NCI-H82 (cell line): ENCODE measurements around the gene ALX1.
A peak's percentile ranks its signal among the peaks of the same experiment; 100 is the strongest.

Experiments
- DNase-seq: peaks from one replicate; lab custom pipeline; 2025; lab: John Stamatoyannopoulos, UW

Gene ALX1

GRCh38 chr12:85280165-85280983 is at the start of gene ALX1:
Gene ALX1, plus strand, starts transcription at chr12:85280220. Its CDS starts 42 bp downstream, at chr12:85280262.
- DNase-seq: peak; percentile 92

DNA sequence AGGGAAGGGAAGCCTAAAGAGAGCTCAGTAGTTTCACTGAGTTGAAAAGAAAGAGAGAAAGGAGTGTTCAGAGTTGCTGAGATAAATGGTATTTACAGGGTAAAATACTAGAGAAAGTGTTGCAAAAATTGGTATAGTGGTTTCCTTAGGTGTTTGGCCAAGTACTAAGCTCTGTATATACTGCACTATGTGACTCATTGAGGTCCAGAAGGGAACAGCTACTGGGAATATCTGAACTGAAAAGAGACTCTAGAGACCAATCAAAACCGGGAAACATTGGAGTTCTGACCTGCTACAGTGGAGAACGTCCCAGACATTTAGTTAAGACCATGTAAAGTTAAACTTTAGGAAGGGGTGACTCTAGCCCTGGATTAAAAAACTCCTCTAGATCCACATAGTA is 42.7 kb upstream of the ALX1 start:
- DNase-seq: no peak

DNA sequence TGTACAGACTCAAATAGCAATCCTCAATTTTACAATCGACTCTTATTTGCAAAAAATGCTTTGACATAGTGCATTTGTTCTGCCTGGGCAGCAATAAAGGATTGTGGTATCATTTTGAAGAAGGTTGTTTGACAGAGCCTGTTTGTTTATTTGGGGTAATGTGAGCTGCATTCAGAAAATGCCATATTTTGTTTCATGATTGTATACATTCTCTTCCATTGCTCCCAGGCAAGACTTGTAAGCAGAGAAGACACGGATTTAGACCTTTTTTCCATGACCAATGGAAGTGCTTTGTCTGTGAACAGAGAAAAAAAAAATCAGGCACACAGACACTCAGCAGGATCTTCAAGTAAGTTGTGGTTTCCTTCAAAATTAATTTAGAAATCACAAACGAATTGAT is 35.5 kb upstream of the ALX1 start:
- DNase-seq: no peak

DNA sequence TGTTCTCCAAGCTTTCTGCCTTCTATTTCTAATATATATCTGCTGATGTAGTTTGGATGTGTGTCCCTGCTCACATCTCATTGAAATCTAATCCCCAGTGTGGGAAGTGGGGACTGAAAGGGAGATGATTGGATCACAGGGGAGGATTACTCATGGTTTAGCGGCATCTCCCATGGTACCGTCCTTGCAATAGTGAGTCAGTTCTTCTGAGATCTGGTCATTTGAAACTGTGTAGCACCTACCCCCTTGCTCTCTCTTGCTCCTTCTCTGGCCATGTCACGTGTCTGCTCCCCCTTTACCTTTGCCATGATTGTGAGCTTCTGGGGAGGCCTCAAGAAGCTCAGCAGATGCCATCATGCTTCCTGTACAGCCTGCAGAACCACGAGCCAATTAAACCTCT is 26.2 kb upstream of the ALX1 start:
- DNase-seq: peak; percentile 67

DNA sequence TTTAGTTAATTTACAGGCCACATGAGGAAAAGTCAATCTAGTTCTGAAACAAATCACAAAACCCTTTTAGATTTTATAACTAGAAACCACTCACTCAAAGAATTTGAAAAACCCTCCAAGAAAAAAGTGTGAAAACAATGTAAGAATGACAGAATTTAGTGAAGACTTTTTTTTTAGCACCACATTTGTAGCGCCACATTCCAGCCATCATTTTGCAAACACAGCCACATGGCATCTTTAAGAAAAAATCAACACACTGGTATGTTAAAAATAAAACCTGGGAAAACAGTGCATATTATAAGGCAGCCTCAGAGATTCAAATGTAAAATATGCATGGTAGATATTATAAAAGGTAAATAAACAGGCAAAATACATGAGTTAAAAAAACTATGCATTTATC is 22.3 kb upstream of the ALX1 start:
- no peak for DNase-seq

DNA sequence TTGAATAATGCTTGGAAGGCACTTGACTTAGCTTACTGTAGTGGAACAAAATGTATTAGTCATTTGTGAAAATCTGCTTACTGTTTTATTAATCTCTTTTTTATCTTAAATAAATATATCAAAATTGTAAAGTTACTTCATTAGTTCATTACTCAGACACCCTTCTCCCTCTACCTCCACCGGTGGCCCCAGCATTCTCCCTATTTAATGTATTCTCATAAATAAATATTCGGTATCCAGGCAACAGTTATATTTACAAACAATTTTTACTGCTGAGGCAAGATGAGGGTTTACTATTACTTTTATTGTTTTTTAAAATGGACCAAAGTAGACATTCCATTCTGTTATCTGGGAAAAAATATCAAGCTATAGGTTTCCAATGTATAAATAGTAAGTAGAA is 19.6 kb upstream of the ALX1 start:
- no peak for DNase-seq

- DNase-seq: no peak
Observed at GRCh38 chr12:85260896-85261295, 19.1 kb upstream of the ALX1 start.

DNA sequence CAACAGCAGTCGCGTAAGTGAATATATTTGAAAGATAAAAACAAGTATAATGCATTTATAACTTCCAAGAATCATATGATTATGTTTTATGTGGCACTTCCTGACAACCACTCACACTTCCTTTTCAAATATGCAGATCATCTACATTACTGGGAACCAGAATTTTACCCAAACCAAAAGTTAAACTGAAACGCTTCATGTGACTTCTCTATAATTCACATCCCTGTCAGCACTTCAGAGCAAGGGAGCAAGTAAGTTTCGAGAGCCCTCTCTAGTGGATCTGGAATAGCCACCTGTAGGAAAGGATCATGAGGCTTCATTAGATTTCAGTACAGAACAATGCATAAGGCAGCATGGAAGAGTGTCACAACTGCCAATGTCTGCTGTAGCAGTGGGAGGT is 13.7 kb upstream of the ALX1 start:
- no peak for DNase-seq

DNA sequence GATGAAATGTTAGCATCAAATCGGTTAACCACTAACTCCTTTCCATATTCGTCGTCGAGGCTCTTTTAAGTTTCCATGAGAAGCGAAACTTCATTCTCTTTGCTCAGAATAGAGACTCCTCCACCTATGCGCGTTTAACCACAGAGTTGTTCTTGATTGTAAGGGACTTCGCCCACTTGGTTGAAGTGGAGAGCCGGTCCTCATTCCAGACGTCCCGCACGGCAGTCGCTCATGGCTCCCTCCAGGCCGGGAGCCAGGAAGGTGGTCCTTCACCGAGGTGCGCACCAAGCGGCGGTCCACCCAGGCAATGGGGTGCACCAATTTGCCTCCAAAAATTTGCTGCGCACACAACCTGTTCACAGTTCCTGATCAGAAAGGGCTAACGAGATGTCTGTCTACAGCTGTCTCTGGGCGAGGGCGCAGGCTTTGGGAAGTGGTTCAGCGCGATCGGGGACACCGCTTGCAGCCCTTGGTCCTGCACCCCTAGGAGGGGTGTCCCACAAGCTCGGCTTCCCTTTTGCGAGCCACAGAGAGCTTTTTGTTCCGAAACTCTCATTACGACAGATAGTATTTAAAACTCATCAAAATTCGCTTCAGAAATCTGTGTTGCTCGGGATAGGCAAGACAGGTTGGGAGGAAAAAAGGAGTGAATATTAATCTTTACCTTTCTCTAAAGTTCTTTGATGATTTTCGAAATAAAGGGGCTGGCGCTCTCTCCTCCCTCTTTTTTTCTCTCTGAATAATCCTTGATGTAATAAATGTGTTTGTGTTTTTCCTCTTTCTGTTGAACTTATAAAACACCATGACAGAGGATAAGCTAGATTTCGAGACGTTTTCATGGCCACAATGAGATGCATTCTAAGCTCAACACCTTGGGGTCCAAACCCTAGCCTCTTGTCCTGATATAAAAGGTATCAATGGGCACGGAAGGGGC is 6.4 kb upstream of the ALX1 start:
- DNase-seq: no peak

- no peak for DNase-seq
Observed at GRCh38 chr12:85274315-85274651, 5.7 kb upstream of the ALX1 start.

DNA sequence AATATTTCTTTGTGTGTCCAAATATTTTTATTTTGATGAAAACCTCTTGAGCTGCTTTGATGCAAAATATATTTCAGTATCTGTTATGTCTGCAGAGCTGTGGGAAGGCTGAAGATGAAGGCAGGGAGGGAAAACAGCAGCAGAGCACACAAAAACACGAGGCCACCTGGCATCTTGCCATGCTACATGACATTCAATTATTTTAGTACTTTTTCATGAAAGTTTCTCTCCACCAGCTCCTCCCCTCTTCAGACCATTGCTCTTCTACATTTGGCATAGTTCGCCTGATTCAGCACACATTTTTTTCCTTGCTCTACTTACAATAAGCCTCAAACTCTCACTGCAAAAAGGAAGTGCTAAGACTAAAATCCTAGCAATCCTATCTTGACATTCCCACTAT is 4.6 kb upstream of the ALX1 start:
- no peak for DNase-seq

DNA sequence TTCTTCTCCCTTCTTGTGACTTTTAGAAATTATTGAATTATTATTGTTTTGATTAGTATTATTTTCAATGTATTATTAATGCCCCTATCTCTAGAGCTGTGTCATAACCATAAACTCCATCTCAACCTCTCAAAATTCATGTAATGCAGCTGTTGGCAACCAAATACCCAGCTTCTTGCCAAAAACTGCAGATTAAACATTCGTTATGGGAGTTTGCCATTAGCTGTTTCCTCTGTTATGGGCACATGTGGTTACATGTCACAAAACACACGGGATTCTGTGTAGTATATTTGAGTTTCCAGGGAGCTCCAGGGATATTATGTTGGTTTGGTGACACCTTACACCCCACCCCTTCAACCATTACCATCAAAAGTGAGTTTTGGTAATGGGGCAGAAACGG is 2.8 kb upstream of the ALX1 start:
- DNase-seq: no peak

DNA sequence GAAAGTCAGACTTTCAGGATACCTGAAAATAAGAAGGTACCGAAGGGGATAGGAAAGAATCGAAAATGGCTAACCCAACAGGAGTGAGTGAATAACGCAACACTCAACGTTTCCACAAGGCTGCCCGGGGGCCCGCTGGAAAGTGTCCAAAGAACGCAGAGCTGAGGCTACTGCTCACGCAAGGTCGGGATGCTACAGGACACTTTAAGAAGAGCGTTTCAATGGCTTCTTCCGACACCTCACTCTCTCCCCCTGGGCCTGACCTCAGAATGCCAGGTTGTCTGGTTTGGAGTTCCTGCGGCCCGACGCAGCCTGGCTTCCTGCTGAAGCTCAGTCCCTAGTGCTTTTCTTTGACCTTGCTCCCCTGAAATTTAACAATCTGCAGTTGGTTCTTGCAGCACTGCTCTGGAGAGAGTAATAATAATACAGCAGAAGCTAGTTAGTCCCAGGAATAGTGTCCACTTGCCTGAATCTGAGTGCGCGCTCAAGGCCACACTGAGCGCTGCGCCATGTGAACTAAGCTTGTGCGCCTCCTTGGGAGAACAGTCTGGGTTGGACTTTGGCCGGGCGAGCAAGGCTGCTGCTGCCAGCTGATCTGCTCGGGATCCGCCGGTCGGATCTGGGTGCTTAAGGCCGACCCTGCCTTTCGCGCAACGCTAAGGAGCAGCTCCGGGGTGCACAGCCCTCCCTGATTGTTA is 2.0 kb upstream of the ALX1 start:
- no peak for DNase-seq

DNA sequence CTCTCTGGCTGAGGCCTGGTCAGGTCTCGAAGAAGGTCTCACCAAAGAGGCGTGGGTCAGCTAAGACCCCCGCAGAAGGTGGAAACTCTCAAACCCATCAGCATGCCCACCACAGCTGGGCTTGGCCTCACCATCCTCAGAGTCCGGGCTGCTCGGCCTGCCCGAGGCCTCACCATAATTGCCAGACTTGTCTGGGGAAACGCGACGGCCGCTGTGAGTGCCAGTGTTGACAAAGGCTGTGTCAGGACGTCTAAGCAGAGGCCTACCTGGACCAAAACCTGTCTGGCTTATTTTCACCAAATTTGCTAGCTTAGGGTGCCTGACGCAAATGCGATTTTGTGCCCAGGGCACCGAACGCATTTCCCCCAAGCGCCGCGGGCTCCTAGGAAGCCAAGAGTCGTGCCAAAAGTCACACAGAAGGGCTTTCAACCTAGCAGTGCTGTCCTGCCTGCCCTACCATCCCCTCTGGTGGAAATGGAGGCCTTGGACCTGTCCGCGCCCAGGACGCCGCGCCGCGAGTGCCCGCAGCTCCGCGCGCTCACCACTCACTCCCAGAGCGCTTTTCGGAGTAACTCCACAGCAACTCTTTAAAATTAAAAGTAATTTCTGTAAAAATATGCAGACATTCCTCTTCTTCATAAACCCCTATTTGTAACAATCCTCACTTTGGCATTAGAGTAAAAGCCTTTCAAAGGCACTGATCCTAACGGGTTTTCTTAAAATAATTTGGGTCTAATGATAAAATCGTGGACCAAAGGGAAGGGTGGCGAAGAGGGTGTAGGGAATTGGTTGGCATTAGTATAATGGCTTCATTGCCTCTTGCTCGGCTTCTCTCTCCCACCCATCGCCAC is 1.2 kb upstream of the ALX1 start:
- no peak for DNase-seq

DNA sequence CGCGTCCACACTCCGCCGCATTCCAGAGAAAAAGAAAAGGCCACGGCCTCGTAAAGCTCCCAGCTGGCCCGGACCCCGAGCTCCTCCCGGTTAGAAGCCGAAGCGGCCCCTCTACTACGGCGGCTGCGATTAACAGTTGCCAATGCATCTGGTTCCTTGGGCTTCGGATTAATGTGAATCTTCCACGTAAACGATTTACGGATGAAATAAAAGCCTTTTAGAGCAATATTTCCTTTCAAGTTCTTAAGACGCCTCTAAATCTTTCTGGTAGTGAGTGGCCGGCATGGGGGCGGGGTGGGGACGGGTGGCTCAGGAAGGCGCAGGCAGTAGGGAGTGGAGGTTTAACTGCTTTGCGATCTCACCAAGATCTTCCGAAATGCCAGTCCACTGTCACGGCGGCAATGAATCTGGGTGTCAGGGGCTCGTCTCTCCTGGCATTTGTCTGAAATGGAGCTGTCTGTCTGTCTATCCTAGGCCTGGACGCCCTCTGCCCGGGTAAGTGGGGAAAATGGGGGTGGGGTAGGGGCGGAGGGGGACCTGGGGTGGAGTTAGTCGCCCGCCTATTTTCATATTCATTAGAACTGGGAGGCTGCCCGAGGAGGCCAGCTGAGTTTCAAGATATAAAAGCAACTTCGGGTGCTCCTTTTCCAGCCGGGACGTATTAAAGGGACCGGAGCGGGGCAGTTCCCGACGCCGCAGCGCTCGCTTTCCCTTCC is 413 bp upstream of the ALX1 start:
- peak; percentile 81 for DNase-seq

DNA sequence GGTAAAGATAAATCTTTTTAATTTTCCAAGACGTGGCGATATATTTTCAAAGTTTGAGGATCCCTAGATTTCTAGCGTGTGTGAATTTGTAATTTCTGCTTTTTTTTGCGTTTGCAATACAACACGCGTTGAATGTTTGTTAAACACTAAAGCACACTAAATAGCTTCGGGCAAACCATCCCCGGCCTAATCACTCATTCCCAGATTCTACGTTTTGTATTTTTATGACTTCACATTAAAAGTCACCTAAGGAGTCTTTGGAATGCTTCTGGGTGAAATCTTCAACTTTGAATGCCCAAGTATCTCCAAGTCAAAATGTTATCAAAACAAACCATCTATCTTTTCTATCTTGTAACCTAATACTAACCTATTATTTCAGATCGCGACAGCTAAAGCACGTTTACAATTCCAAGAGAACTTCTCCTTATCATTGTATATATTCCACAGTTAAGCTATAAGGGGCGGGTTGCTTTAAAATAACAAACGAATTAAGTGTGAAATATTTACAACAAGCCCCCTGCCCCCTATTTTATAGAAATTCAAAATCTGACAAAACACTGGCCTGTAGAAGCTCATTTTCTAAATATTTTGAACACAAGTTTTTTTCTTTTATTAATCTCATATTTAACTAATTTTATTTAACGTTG is 1.1 kb downstream of the ALX1 start:
- DNase-seq: no peak

GRCh38 chr12:85281636-85282312 is 1.8 kb downstream of the ALX1 start:
- DNase-seq: peak; percentile 68

- peak; percentile 36 for DNase-seq
Observed at GRCh38 chr12:85283560-85283959, 3.5 kb downstream of the ALX1 start.

DNA sequence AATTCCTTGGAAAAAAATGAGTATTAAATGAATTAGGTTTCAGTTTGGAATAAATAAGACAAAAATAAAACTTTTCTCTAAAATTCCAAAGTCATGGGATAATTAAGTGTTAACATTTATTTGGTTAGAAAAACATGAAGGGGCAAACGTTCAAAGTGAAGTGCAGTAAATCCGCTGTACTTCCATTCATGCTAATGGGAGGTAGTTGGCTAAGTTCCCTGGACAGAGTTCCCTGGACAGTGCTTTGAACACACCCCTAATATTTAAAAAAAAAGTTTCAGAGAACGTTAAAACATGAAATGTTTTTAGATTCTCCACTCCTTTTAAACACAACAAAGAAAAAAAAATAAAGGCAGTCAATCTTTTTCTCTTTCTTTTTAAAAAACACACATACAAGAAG is 16.3 kb downstream of the ALX1 start:
- no peak for DNase-seq

GRCh38 chr12:85299053-85299452 is 19.0 kb downstream of the ALX1 start:
- DNase-seq: no peak
